HG03108 (cell line): ENCODE data around the gene ZNF831.

Experiments
- ATAC-seq: cut with Tn5 transposase; IDR thresholded peaks from one replicate; pipeline ENCODE4 v1.9.1; 2021; ENCODE audit warnings: moderate library complexity; ENCODE audit not compliant: unreplicated experiment

The ZNF831 gene

DNA sequence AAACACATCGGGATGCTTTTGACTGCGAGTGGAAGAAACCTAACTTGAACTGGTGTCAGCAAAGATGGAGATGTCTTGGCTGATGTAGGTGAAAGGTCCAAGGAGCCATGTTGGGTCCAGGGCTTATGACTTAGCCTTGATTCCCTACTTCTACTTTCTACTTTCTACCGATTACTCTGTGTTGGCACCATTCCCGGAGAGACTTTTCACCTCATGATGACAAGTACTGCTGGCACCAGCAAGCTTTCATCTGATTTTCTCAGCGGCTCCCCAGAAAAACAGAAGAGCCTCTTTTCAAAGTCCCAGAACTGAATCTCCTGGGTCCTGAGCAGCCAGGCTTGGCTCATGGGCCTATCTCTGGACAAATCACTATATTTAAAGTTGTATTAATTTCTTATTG lies 131.9 kb downstream of the ZNF831 start:
- ATAC-seq, result no peak

DNA sequence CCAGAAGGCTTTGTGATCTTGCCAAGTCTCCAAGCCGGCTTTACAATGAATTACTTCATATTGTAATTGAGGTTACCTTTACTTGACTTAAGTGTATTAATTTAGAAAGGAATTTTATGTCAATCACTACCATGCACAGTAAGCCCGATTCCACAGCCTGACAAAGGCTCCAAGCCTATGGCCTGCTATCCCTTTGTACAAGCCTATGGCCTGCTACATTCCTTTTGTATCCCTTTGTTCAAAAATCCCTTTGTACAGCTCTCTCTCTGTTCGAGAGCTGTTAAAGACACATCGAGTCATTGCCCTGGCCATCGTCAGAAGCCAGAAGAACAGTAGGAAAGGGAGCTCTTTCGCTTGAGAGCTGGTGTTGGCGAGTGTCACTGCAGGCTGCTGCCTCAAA lies 134.1 kb downstream of the ZNF831 start:
- ATAC-seq, result no peak

DNA sequence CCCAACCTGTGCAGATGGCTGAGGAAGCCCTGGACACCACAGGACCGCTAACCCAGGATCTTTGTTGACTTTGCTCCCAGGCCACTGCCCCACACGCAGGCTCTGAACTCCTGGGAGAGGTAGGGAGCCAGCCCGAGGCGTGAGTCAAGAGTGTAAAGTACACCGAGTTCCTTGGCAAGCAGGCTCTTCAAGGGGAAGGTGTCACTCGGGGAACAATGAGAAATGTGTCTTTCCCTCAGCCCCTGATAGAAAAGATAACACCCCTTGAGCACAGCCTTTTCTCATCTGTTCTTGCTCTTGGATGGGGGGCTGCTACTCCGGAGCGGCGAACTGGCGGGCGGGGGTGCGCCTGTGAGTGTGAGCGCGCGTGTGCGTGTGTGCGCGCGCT lies 136.3 kb downstream of the ZNF831 start:
- ATAC-seq, result no peak

DNA sequence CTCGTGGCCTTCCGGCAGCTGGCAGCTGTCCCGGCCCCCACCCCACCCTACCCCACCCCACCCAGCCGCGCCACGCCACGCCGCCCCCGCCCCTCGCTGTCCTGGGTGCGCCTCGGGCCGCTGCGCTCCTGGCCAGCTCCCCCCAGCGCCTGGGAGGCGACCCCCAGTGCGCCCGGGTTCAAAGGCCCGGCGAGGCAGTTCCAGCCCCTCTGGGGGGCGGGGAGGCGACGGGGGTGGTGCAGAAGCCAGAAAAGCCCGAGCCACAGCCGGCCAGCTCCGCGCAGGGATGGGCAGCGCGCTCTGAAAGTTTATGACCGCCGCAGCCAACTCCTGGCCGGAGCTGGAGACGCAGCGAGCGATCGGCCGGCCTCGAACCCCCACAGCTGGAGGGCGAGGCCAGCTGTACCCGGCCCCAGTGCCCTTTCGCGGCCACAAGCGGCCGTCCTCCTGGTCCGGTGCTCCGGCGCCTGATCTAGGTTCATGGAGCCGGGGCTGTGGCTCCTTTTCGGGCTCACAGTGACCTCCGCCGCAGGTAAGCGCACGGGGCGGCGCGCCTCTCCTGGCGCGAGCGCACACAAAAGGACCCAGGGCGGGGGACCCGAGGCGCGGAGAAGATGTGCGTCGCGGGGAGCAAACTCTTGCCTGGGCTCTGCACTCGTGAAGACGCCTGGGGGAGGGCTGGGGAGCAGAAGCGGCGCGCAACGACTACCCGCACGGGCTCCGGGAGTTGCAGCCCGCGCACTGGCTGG lies 136.9 kb downstream of the ZNF831 start, which contains the start of gene EDN3:
Gene EDN3, plus strand, starts transcription at position 279 of the 749 bp plus-strand sequence. Its CDS starts 202 bp downstream, at position 481.
- ATAC-seq, result no peak

DNA sequence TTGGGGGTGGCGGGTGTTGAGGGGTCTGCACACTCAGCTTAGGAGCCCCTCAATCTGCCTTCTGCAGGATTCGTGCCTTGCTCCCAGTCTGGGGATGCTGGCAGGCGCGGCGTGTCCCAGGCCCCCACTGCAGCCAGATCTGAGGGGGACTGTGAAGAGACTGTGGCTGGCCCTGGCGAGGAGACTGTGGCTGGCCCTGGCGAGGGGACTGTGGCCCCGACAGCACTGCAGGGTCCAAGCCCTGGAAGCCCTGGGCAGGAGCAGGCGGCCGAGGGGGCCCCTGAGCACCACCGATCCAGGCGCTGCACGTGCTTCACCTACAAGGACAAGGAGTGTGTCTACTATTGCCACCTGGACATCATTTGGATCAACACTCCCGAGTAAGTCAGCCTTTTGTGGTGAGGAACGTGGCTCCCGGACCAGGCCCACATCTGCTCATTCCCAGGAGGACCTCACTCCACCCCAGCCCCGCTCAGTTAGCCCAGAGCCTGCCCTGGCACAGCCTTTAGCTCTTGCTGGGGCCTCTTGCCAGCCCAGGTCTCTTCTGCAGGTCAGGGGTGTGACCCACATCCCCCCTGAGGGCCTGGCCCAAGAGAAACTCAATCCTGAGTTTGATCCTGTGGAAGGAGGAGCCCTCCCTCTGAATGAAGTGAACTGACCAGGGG lies 137.9 kb downstream of the ZNF831 start:
- ATAC-seq, result no peak

DNA sequence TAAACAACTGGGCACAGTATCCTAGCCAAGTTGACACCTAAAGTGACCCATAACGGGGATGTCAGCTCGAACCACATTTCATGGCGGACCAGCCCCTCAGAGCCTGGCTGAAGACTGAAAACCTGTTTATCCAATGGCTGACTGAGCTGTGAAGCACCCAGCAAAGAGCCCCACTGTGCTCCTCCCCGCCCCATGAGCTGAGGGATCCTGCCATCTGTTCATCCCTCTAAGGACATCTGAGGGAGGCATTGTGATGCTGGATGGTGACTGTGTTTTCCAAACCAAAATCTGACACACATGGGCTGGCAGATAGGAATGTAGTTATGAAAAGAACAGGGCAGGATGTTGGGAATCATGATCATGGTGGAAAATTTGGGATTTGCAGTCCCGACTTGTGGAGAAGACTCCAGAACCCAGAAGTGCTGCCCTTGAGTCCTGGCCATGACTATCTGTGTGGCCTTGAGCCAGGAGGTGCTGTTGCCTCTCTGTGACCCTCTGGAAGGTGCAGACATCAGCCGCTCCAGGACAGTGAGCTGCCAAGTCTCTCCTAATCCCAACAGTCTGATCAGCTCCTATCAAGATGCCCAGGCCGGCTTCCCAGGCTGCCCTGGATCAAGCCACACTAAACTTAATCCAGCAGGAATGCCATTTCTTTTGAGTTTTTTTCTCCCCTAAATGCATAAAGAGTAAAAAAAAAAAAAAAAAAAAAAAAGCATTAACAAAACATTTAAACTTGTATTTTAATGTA lies 142.5 kb downstream of the ZNF831 start:
- no peak for ATAC-seq

DNA sequence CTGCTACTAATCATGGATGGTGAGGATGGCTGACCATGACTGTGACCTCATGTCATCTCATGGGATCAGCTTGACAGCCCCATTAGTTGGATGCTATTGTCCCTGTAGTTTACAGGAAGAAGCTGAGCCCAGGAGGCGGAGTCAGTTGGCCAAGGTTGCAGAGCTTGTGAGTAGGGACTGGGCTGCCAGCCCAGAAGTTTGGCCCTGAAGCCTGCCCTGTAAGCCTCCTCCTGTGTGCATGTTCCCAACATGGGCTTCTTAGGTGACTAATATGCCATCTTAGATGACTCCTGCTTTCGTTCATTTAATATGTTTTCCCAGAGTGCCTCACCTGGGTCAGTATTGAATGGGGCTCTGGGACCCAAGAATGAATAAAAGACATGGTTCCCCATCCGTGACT lies 143.6 kb downstream of the ZNF831 start:
- no peak for ATAC-seq
